ENCODE measurements around the gene ASB18.

The ASB18 gene

DNA sequence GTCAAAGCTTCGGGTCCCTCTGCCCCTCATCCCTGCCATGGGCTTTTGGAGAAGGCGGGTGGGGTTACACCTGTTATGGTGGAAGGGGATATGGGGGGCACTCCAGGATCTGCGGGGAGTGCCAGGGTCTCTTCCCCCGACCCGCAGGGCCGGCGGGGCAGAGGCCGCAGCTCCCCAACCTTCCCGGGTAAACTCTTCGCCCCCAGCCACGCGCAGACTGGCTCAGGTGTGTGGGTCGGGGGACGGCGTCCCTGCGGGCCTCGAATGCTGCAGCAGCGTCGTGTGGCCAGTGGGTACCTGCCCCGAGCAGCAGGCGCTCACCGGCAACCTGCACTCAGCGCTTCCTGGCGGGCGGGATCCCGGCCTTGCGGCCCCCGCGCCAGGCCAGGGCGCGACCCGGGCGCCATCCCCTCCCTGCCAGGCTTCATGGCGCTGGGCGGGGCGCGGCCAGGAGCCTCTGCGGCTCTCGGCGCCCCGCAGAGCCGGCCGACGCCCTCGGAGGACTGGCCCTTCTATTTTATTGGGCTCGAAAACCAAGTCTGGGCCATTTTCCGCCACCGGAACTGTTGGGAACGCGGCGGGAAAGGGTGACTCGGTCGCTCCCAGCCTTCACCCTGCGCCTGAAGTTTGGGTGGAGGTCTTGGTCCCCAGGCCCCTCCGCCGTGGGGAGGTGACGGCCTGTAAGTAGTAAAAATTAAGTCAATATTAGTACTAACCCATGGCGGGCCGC, 100.6 kb downstream of the ASB18 start:
- DNase-seq (ENCODE audit: low spot score): no peak

DNA sequence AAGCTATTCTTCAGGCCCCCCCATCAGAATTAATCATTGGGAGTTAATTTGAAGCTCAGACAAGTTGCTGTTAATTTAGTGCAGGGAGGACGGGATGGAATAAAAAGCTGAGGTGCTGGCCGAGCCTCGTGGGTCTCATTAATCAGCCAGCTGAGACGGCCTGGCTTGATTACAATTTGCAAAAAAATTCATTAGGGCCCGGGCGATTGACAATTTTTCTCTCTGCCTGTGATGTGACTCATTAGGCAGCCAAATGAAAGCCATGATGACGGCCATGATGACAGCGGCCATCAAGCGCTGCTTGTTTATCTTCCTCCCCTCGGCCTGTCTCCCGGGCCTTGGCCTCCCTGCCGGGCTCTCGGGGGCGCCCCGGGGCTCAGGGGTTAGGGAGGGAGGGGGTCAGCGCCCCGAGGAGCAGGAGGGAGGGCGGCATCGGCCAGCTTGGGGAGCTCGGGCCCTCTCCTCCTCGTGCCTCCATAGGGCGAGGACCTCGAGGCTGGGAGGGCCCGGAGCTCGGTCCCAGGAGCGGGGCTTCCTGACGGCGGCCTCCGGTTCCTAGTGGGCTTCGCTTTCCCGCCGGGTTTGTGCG, 101.2 kb downstream of the ASB18 start:
- no peak for DNase-seq (ENCODE audit: low spot score)

- DNase-seq (ENCODE audit: low spot score): no peak
These were observed 102.0 kb downstream of the ASB18 start for GRCh38 chr2:236162031-236162845.

GRCh38 chr2:236161531-236161930, 102.7 kb downstream of the ASB18 start:
- DNase-seq (ENCODE audit: low spot score): no peak

- no peak for DNase-seq (ENCODE audit: low spot score)
These were observed 103.1 kb downstream of the ASB18 start for GRCh38 chr2:236161082-236161462.

- DNase-seq (ENCODE audit: low spot score): no peak
These were observed 103.7 kb downstream of the ASB18 start for GRCh38 chr2:236160366-236161081.

- DNase-seq (ENCODE audit: low spot score): no peak
These were observed 104.4 kb downstream of the ASB18 start for GRCh38 chr2:236159778-236160170.

- DNase-seq (ENCODE audit: low spot score): peak; percentile 85
These were observed 105.0 kb downstream of the ASB18 start for GRCh38 chr2:236158969-236159777.

DNA sequence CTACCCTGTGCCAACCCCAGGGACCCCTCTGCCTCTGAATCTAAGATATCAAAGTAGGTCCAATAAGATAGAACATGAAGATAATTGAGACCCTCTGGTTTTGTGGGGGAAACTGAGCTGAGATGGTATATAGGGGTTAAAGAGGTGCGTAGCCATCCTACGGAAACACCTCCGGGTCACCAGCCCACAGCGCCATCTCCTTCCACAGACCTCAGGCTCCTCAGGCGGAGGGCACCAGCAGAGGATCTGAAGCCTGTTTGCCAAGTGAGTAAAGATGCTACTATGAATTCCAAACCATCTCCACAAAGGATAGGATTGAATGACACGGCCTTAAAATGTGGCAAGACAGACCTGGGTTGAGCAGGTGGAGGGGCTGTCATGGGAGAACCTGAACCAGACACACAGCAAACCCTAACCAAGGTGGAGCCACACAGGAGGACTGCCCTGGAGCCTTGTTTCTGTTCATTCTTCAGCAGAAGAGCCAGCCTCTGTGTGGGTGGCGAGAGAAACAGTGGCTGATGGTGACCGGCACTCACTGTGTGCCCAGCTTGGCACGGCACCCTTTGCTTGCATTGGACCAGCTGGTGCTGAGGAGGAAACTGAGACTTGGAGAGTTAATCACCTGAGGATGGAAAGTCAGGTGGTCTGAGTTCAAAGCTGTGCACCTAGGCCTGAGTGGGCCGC, 106.2 kb downstream of the ASB18 start:
- DNase-seq (ENCODE audit: low spot score): no peak

- no peak for DNase-seq (ENCODE audit: low spot score)
These were observed 106.8 kb downstream of the ASB18 start for GRCh38 chr2:236157366-236157765.

DNA sequence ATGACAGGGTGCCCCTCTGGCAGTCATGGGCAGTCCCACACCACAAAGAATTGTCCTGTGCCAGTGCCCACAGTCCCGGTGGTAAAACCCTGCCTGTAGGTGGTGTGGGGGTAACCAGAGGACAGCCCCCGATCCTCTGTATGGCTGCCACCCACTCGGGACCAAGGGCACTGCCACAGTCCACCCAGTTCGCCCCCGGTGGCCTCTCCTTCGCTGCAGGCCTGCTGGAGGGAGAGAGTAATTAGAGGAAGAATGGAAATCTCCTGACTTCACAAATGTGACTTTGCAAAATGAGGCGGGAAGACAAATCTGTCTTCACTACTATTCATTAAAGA, 107.4 kb downstream of the ASB18 start:
- no peak for DNase-seq (ENCODE audit: low spot score)

DNA sequence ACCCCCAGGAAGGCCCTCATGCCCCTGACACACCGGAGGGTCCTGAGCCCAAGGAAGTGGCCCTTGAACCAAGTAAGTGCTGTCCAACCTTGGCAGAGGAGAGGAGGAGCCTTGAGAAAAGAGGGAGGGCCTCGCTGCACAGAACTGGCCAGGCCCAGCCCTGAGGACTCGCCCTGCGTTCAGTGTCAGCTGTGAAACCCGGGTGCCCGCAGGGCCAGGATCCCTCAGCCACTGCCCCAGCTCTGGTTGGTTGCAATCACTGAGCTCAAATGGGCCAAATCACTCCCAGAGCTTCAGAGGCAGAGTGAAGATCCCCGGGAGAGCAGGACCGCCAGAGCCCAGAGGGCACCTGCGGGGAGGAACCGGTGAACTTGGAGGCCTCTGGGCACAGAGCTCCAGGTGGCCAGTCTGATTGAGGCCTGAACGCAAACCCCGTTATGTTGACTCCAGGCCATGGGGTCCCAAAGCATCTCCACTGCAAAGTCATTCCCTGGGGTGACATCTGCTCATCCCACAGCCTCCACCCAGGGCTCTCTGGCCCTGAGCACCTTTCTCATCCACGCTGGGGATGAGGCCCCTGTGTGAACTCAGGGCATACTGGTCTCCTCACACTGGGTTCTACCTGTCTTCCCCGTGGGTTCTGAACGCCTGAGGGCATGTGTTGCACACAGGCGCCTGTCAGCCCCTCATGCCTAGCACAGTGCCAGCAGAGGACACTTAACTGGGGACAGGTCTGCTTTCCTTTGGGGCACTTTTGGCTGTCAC, 107.9 kb downstream of the ASB18 start:
- no peak for DNase-seq (ENCODE audit: low spot score)

GRCh38 chr2:236155406-236155805, 108.8 kb downstream of the ASB18 start:
- DNase-seq (ENCODE audit: low spot score): no peak

- DNase-seq (ENCODE audit: low spot score): no peak
These were observed 117.8 kb downstream of the ASB18 start for GRCh38 chr2:236146436-236146835.

DNA sequence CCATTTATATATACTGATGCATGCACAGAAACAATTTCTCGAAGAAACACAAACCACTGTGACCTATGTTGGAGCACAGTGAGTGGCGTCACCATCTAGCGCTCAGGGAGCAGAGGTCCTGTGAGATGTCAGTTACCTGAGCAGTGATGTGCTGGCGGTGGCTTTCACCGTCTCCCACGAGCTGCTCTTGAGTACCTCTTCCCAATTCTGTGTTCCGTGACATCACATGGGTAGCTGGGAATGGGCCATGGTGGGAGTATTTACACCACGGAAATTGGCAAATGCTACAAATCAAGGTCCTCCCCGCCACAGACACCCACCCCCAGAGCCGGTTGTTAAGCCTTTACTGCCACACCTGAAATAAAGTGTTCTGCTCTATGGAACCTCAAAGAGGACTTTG, 120.4 kb downstream of the ASB18 start:
- DNase-seq (ENCODE audit: low spot score): no peak

Data from ecto neural progenitor cell (in vitro differentiated cells).